PC-9 (cell line): ENCODE results near the gene NCLN. TPM values are rescaled to one million over a fixed set of nuclear protein-coding genes. Genes with fewer than 3 reads are reported as not detected.
A peak's percentile ranks its signal among the peaks of the same experiment; 100 is the strongest.

Source experiments
- BruUV-seq: library from RNA; stranded (reverse); fragments of 400-500 nt; replicated peaks from 2 replicates; lab custom pipeline; 2021; lab: Mats Ljungman, UMichigan
- CTCF ChIA-PET: fragments of 300-600 bp; sonication (Branson Sonifier 250); formaldehyde crosslinking; loops from one replicate; lab custom pipeline; 2022; ENCODE audit warnings: antibody characterized with exemption; lab: Charles Lee
- POLR2A ChIA-PET: fragments of 300-600 bp; sonication (Branson Sonifier 250); formaldehyde crosslinking; loops from one replicate; lab custom pipeline; 2022; ENCODE audit warnings: antibody characterized with exemption; ENCODE audit not compliant: unreplicated experiment; lab: Charles Lee
- DNase-seq, 2 experiments: peaks; one replicate each; pipeline versions ENCODE4 v3.0.0 to v3.0.0-alpha.2; 2015 to 2022; ENCODE audit warnings: mixed read lengths in 1 of 2
- H2AFZ ChIP-seq: fragments of 200-600 bp; sonication (generic); 2 replicates; pipeline ENCODE4 v1.8.1; 2017; ENCODE audit warnings: antibody characterized with exemption
- H3F3A ChIP-seq: fragments of 200-600 bp; sonication (generic); 2 replicates; pipeline ENCODE4 v1.8.1; 2017; ENCODE audit warnings: antibody characterized with exemption, mild to moderate bottlenecking, low read depth; ENCODE audit not compliant: insufficient read depth
- H3K27ac ChIP-seq: fragments of 200-600 bp; sonication (generic); 2 replicates; pipeline ENCODE4 v1.6.1; 2016; ENCODE audit warnings: mixed run types
- H3K27me3 ChIP-seq: fragments of 200-600 bp; sonication (generic); 2 replicates; pipeline ENCODE4 v1.6.1; 2016; ENCODE audit warnings: low read depth, mixed run types; ENCODE audit not compliant: insufficient read depth
- H3K36me3 ChIP-seq: fragments of 200-600 bp; sonication (generic); 2 replicates; pipeline ENCODE4 v1.6.1; 2016; ENCODE audit warnings: low read depth, mixed run types
- H3K4me1 ChIP-seq: fragments of 200-600 bp; sonication (generic); replicated peaks from 2 replicates; pipeline ENCODE4 v1.6.1; 2016; ENCODE audit warnings: mixed run types; ENCODE audit not compliant: insufficient read depth
- H3K4me2 ChIP-seq: fragments of 200-600 bp; sonication (generic); 2 replicates; pipeline ENCODE4 v1.6.1; 2017; ENCODE audit warnings: mixed run types
- H3K4me3 ChIP-seq: fragments of 200-600 bp; sonication (generic); 2 replicates; pipeline ENCODE4 v1.6.1; 2016; ENCODE audit warnings: mixed run types
- H3K79me2 ChIP-seq: fragments of 200-600 bp; sonication (generic); 2 replicates; pipeline ENCODE4 v1.6.1; 2017; ENCODE audit warnings: low read depth, mixed run types
- H3K9me2 ChIP-seq: fragments of 200-600 bp; sonication (generic); 2 replicates; pipeline ENCODE4 v1.8.1; 2017; ENCODE audit warnings: mild to moderate bottlenecking; ENCODE audit not compliant: insufficient read depth
- H3K9me3 ChIP-seq: fragments of 200-600 bp; sonication (generic); 2 replicates; pipeline ENCODE4 v1.8.1; 2016; ENCODE audit warnings: low read depth; ENCODE audit not compliant: insufficient read depth
- H4K20me1 ChIP-seq: fragments of 200-600 bp; sonication (generic); 2 replicates; pipeline ENCODE4 v1.8.1; 2017; ENCODE audit not compliant: insufficient read depth
- CTCF ChIP-seq: fragments of 200-600 bp; sonication (generic); conservative IDR thresholded peaks from 2 replicates; pipeline ENCODE4 v1.6.1; 2017; ENCODE audit warnings: mixed run types, antibody characterized with exemption, mild to moderate bottlenecking, moderate library complexity
- EZH2 ChIP-seq: fragments of 200-600 bp; sonication (generic); IDR thresholded peaks from 2 replicates; pipeline ENCODE4 v1.8.0; 2017; ENCODE audit warnings: antibody characterized with exemption, low read depth
- intact Hi-C: fragments of 100-400 bp; cut with micrococcal nuclease; formaldehyde crosslinking; loops from one replicate; pipeline ENCODE4 v1.10.0; 2022; ENCODE audit not compliant: unreplicated experiment
- total RNA-seq: library from RNA; stranded (reverse); gene quantifications from 2 replicates; pipeline ENCODE4 v1.2.3, GENCODE V29; 2021

The NCLN gene
- total RNA-seq, 1 experiment from 2014 or later = 61.4 TPM

GRCh38 chr19:3154957-3155736 lies 30.6 kb upstream of the NCLN start:
- H3K27me3 ChIP-seq = no peaks in the 10 kb centered on the region
- H3K9me3 ChIP-seq = no peaks in the 10 kb centered on the region
- H2AFZ ChIP-seq = no peak overlapping the region
- DNase-seq = peak; percentile 48 to 55
- CTCF ChIA-PET = no interaction called here
- H3K36me3 ChIP-seq = no peaks in the 10 kb centered on the region
- H3F3A ChIP-seq = no peaks in the 10 kb centered on the region
- no peaks in the 10 kb centered on the region for H3K9me2 ChIP-seq
- POLR2A ChIA-PET = no interaction called here
- no peaks in the 10 kb centered on the region for H3K79me2 ChIP-seq
- no peaks in the 10 kb centered on the region for H3K4me1 ChIP-seq
- TF ChIP-seq CTCF (no peak), EZH2 (no peak)
- no peak overlapping the region for H3K4me3 ChIP-seq
- no peak overlapping the region for H3K4me2 ChIP-seq
- BruUV-seq = no TSS peak
- no peaks in the 10 kb centered on the region for H4K20me1 ChIP-seq
- intact Hi-C loops = no loop called here
- no peak overlapping the region for H3K27ac ChIP-seq

- POLR2A ChIA-PET = no interaction called here
- Histone ChIP-seq H3K79me2 (no peaks in the 10 kb centered on the region), H2AFZ (no peak overlapping the region), H3K27ac (no peak overlapping the region), H3F3A (peaks cover 7% of the 10 kb centered on the region; the same call in 1 of the 2 replicates), H3K4me2 (no peak overlapping the region), H3K27me3 (no peaks in the 10 kb centered on the region), H3K9me2 (no peaks in the 10 kb centered on the region), H4K20me1 (no peaks in the 10 kb centered on the region), H3K9me3 (no peaks in the 10 kb centered on the region), H3K4me1 (peaks cover 9% of the 10 kb centered on the region), H3K4me3 (no peak overlapping the region), H3K36me3 (no peaks in the 10 kb centered on the region)
- no peak for DNase-seq
- BruUV-seq = no TSS peak
- CTCF ChIA-PET = no interaction called here
- intact Hi-C loops = no loop called here
- no peak for TF ChIP-seq CTCF
- no peak for TF ChIP-seq EZH2
Measured at GRCh38 chr19:3157096-3157845, 28.5 kb upstream of the NCLN start.

- Histone ChIP-seq H3K27ac (no peak overlapping the region), H3K4me1 (peaks cover 9% of the 10 kb centered on the region), H3F3A (peaks cover 7% of the 10 kb centered on the region; the same call in 1 of the 2 replicates), H3K36me3 (no peaks in the 10 kb centered on the region), H2AFZ (no peak overlapping the region), H3K4me3 (no peak overlapping the region), H4K20me1 (no peaks in the 10 kb centered on the region), H3K79me2 (no peaks in the 10 kb centered on the region), H3K4me2 (no peak overlapping the region), H3K27me3 (no peaks in the 10 kb centered on the region), H3K9me2 (no peaks in the 10 kb centered on the region), H3K9me3 (no peaks in the 10 kb centered on the region)
- BruUV-seq = no TSS peak
- intact Hi-C loops = no loop called here
- CTCF ChIA-PET = no interaction called here
- TF ChIP-seq CTCF = no peak
- TF ChIP-seq EZH2 = no peak
- POLR2A ChIA-PET = no interaction called here
- no peak for DNase-seq
Measured at GRCh38 chr19:3159565-3159964, 26.2 kb upstream of the NCLN start.
